ENCODE data around the gene ARPIN. TPM values are rescaled to one million over a fixed set of nuclear protein-coding genes. Genes with fewer than 3 reads are reported as not detected.
"Not testable (repeated sequence)": the region's sequence is repeated elsewhere in the genome, so short reads cannot be mapped to it uniquely, and the experiment has no call there.

Gene ARPIN
- total RNA-seq, 2 donors from 2014 or later: 19.5 to 21.4 TPM

GRCh38 chr15:89858661-89859458, 53.9 kb downstream of the ARPIN start:
- no peak for DNase-seq (ENCODE audit: low spot score)
- no peaks in the 10 kb centered on the region for H3K4me1 ChIP-seq (ENCODE audit: control insufficient read depth in 1 of 2, low read depth in 2 of 2)
- no peak for TF ChIP-seq CTCF (IDR thresholded peaks at IDR 0.05)
- no peak overlapping the region for H3K27ac ChIP-seq
- no peak for ATAC-seq (ENCODE audit: insufficient number of reproducible peaks, low FRiP score, low read depth)
- H3K36me3 ChIP-seq: peaks cover 4% of the 10 kb centered on the region
- no peak overlapping the region for H3K4me3 ChIP-seq
- H3K9me3 ChIP-seq: no peaks in the 10 kb centered on the region
- H3K27me3 ChIP-seq (replicated peaks; ENCODE audit: insufficient read depth): no peaks in the 10 kb centered on the region

DNA sequence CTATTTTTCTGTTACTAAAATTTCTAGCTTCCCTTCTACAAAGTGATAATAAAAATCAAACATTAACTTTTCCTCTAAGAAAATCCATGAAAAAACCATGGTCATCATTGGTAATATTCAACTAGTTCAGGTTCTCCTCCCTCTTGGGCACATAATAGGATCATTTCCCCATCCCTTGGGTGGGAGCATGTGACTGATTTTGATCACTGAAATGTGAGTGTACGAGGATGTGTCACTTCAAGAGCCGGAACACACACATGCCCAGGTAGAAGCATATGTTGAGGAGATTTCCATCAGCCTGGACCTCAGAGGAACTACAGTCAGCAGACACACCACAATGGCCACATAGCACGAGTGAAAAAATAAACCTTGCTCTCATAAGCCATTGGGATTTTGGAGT, 55.1 kb downstream of the ARPIN start:
- H3K27ac ChIP-seq: no peak overlapping the region

GRCh38 chr15:89855948-89856347, 56.8 kb downstream of the ARPIN start:
- H3K9me3 ChIP-seq: no peaks in the 10 kb centered on the region

More for the DNA sequence above, 55.1 kb downstream of the ARPIN start:
- DNase-seq (ENCODE audit: low spot score) (no peak), ATAC-seq (ENCODE audit: insufficient number of reproducible peaks, low FRiP score, low read depth) (no peak)
- H3K9me3 ChIP-seq: no peaks in the 10 kb centered on the region
- no peaks in the 10 kb centered on the region for H3K4me1 ChIP-seq (ENCODE audit: control insufficient read depth in 1 of 2, low read depth in 2 of 2)
- H3K36me3 ChIP-seq: peaks cover 4% of the 10 kb centered on the region
- no peak for TF ChIP-seq CTCF (IDR thresholded peaks at IDR 0.05)
- no peaks in the 10 kb centered on the region for H3K27me3 ChIP-seq (replicated peaks; ENCODE audit: insufficient read depth)
- no peak overlapping the region for H3K4me3 ChIP-seq

GRCh38 chr15:89854863-89855262, 57.9 kb downstream of the ARPIN start:
- H3K36me3 ChIP-seq; H3K27me3 ChIP-seq (replicated peaks; ENCODE audit: insufficient read depth); H3K9me3 ChIP-seq; H3K4me1 ChIP-seq (ENCODE audit: control insufficient read depth in 1 of 2, low read depth in 2 of 2); DNase-seq (ENCODE audit: low spot score); ATAC-seq (ENCODE audit: insufficient number of reproducible peaks, low FRiP score, low read depth); H3K27ac ChIP-seq; H3K4me3 ChIP-seq: not testable (repeated sequence)

More at GRCh38 chr15:89855948-89856347, 56.8 kb downstream of the ARPIN start:
- DNase-seq (ENCODE audit: low spot score): no peak
- Histone ChIP-seq H3K4me1 (ENCODE audit: control insufficient read depth in 1 of 2, low read depth in 2 of 2) (no peaks in the 10 kb centered on the region), H3K36me3 (peaks cover 3% of the 10 kb centered on the region), H3K4me3 (no peak overlapping the region), H3K27ac (no peak overlapping the region), H3K27me3 (replicated peaks; ENCODE audit: insufficient read depth) (no peaks in the 10 kb centered on the region)
- TF ChIP-seq CTCF (IDR thresholded peaks at IDR 0.05): no peak
- no peak for ATAC-seq (ENCODE audit: insufficient number of reproducible peaks, low FRiP score, low read depth)

- no peaks in the 10 kb centered on the region for H3K27me3 ChIP-seq (replicated peaks; ENCODE audit: insufficient read depth)
- TF ChIP-seq CTCF (IDR thresholded peaks at IDR 0.05): no peak
Observed at GRCh38 chr15:89852342-89852995, 60.3 kb downstream of the ARPIN start.

More at GRCh38 chr15:89852342-89852995, 60.3 kb downstream of the ARPIN start:
- Histone ChIP-seq H3K36me3 (no peaks in the 10 kb centered on the region), H3K9me3 (no peaks in the 10 kb centered on the region), H3K27ac (no peak overlapping the region), H3K4me1 (ENCODE audit: control insufficient read depth in 1 of 2, low read depth in 2 of 2) (peaks cover 0 to 4% of the 10 kb centered on the region in 2 donors), H3K4me3 (no peak overlapping the region)
- no peak for DNase-seq (ENCODE audit: low spot score)
- ATAC-seq (ENCODE audit: insufficient number of reproducible peaks, low FRiP score, low read depth): no peak

Measured in thoracic aorta (tissue), 2 donors.